Erythroblast (primary cell): ENCODE data around the gene DENND4A.
"Not testable (repeated sequence)": the region's sequence is repeated elsewhere in the genome, so short reads cannot be mapped to it uniquely, and the experiment has no call there.

Experiments
- DNase-seq, 2 experiments: peaks; one replicate each; lab custom pipeline; 2025; lab: John Stamatoyannopoulos, UW
- GATA1 ChIP-seq: IDR thresholded peaks from 2 replicates; pipeline ENCODE4 v1.6.1; 2011; ENCODE audit warnings: low read depth, mild to moderate bottlenecking, control low read depth, low read length, moderate library complexity
- POLR2A ChIP-seq: IDR thresholded peaks from 2 replicates; pipeline ENCODE4 v1.6.1; 2011; ENCODE audit warnings: mild to moderate bottlenecking, low read length

The DENND4A gene

GRCh38 chr15:65738649-65739048 lies 53.4 kb downstream of the DENND4A start:
- TF ChIP-seq GATA1 (no peak), POLR2A (no peak)
- DNase-seq = no peak

DNA sequence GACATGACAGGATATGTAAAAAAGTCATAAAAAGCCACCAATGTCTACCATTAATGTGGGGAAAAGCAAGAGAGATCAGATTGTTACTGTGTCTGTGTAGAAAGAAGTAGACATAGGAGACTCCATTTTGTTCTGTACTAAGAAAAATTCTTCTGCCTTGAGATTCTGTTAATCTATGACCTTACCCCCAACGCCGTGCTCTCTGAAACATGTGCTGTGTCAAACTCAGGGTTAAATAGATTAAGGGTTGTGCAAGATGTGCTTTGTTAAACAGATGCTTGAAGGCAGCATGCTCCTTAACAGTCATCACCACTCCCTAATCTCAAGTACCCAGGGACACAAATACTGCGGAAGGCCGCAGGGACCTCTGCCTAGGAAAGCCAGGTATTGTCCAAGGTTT lies 58.5 kb downstream of the DENND4A start:
- not testable (repeated sequence) for DNase-seq

GRCh38 chr15:65732698-65733097 lies 59.4 kb downstream of the DENND4A start:
- no peak for DNase-seq
- TF ChIP-seq POLR2A (no peak), GATA1 (no peak)

GRCh38 chr15:65731926-65732325 lies 60.2 kb downstream of the DENND4A start:
- TF ChIP-seq POLR2A (no peak), GATA1 (no peak)
- peak in 1 of 2 experiments; percentile 20 for DNase-seq

DNA sequence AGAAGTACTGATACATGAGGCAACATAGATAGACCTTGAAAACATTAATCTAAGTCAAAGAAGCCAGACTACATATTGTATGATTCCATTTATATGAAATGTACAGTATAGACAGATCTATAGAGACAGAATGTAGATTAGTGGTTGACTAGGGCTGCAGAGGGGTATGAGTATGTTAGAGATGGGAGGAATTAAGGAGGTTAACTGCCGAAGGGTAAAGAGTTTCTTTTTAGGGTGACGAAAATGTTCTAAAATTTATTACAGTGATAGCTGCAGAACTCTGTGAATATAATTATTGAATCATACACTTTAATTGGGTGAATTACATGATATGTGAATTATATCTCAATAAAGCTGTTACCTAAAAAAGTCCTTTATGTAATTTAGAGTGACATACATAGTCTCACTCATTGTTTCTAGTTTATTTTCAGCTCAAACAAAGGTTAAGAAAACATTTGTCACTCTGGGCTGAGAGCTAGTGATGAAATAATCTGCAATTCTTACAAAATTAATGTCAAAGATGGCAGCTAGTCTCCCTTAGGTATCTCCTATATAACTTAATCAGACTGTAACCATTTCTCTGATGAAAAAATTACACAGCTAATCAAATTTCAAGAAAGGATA lies 61.4 kb downstream of the DENND4A start:
- DNase-seq = peak; percentile 18 to 67
- TF ChIP-seq POLR2A (no peak), GATA1 (no peak)

DNA sequence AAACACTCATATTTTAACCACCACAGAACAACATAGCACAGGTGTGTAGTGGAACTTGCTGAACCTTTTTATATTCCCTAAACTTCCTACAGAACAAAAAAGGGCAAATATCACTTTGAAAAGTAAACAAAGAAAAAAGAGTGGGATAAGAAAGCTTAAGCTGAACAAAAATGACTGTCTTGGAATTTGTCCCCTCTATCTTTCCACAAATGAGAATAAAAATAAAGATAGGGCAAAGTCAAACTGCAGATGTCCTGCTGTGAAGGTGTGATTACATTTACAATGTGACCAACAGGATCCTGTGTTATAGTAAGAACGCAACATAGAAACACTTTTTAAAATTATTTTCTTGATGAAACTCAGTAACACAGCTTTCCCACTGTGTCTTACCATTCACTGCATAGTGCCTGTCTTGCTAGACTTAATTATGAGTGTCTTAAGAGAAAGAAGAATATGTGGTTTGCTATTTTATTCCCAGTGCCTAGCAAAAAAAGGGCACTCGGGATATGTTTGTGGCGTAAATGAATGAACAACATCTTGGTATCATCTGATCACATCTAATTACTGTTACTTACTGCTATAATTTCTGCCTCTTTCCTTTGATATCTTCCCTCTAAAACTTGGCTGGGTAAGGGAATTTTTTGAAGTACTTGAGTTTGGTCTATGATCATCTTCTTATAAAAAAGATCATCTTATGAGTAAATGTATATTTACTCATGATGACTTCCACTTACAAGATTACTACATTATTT lies 67.5 kb downstream of the DENND4A start:
- no peak for DNase-seq
- TF ChIP-seq POLR2A (no peak), GATA1 (no peak)

DNA sequence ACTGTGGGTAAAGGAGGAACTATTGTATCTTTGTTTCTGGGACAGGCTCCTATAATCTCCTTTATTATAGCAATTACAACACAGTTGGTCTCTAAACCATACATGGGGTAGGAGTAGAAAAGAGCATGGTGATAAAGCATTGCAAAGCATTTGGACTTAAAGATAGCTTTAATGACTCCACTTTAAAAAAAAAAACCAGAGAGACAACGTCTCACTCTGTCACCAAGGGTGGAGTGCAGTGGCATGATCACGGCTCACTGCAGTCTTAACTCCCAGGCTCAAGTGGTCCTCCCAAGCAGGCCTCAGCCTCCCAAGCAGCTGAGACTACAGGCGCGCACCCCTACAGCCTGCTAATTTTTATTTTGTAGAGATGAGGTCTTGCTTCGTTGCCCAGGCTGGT lies 68.2 kb downstream of the DENND4A start:
- TF ChIP-seq POLR2A (no peak), GATA1 (no peak)
- peak; percentile 14 to 37 for DNase-seq

- DNase-seq = no peak
- TF ChIP-seq POLR2A = no peak
- no peak for TF ChIP-seq GATA1
Measured at GRCh38 chr15:65722191-65722590, 69.9 kb downstream of the DENND4A start.

- TF ChIP-seq POLR2A = no peak
- TF ChIP-seq GATA1 = no peak
- DNase-seq = no peak
Measured at GRCh38 chr15:65712415-65712814, 79.7 kb downstream of the DENND4A start.

DNA sequence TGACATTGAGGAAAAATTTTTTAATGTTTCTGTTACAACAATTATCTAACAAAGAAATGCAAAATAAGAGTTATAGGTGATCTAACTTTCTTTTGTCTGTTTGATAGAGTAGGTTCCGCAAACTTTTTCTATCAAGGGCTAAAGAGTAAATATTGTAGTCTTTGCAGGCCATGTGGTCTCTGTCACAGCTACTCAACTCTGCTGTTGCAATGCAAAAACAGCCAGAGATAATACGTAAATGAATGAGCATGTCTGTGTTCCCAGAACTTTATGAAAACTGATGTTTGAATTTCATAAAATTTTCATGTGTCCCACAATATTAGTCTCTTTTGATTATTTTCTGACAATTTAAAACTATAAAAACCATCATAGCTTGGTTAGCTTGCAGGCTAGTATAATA lies 97.0 kb downstream of the DENND4A start:
- DNase-seq = no peak
- TF ChIP-seq POLR2A = no peak
- no peak for TF ChIP-seq GATA1

DNA sequence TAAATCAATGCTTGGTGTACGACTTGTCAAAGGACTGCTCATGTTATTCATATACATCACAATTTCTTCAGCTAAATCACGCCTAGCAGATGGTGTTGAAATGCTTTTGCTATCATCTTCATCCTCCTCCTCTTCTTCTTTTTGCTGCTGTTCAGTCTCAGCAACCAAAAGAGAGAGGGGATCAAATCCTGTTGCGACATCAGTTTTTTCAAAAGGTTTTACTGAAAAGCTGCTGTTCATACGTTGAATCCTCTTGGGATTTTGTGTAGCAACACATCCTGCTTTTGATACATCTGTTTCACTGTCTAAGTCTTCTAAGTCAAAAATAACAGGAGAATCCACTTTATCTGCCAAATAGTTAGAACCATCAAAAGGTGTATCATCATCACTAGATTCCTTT lies 101.3 kb downstream of the DENND4A start:
- DNase-seq = no peak
- no peak for TF ChIP-seq POLR2A
- no peak for TF ChIP-seq GATA1

- no peak for TF ChIP-seq GATA1
- no peak for TF ChIP-seq POLR2A
- no peak for DNase-seq
Measured at GRCh38 chr15:65690173-65690572, 101.9 kb downstream of the DENND4A start.

GRCh38 chr15:65688462-65688861 lies 103.6 kb downstream of the DENND4A start:
- TF ChIP-seq GATA1 = no peak
- no peak for TF ChIP-seq POLR2A
- DNase-seq = no peak

GRCh38 chr15:65682404-65682911 lies 109.6 kb downstream of the DENND4A start:
- DNase-seq = no peak
- no peak for TF ChIP-seq POLR2A
- no peak for TF ChIP-seq GATA1

DNA sequence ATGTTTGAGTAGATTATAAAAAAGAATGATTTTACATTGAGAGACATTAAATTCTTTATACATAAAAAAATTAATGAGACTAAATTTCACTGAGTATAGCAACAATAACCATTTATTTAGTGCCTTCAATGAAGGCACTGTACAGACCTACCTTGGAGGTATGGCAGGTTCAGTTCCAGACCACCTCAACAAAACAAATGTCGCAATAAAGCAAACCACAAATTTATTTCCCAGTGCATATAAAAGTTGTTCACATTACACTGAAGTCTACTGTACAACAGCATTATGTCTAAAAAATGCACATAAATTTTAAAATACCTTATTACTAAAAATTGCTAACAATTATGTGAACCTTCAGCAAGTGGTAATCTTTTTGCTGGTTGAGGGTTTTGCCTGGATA lies 111.5 kb downstream of the DENND4A start:
- DNase-seq = no peak
- TF ChIP-seq POLR2A (no peak), GATA1 (no peak)
